IMR-90 (cell line): ENCODE measurements around the gene HMX2. TPM values are rescaled to one million over a fixed set of nuclear protein-coding genes. Genes with fewer than 3 reads are reported as not detected.

Source experiments
- ATAC-seq: fragments of 200-7000 bp; cut with Tn5 transposase; 2 replicates; pipeline ENCODE4 v1.9.1; 2020; ENCODE audit warnings: low read depth, mild to moderate bottlenecking, moderate library complexity
- BruUV-seq: library from RNA; stranded (reverse); fragments of 400-500 nt; replicated peaks from 2 replicates; lab custom pipeline; 2021; lab: Mats Ljungman, UMichigan
- CTCF ChIA-PET: fragments of 300-600 bp; formaldehyde crosslinking; extraction: SDS; loops from one replicate; lab custom pipeline; 2021; ENCODE audit warnings: antibody characterized with exemption; lab: Yijun Ruan, JAX
- POLR2A ChIA-PET: fragments of 300-600 bp; sonication (Branson Sonifier 250); formaldehyde crosslinking; loops from one replicate; lab custom pipeline; 2022; ENCODE audit warnings: antibody characterized with exemption; ENCODE audit not compliant: unreplicated experiment; lab: Charles Lee
- DNase-seq: peaks from one replicate; pipeline ENCODE4 v3.0.0; 2013
- H2AFZ ChIP-seq: replicated peaks from 2 replicates; pipeline ENCODE3; 2013; ENCODE audit warnings: low read length, mild to moderate bottlenecking; ENCODE audit not compliant: poor library complexity
- H2AK5ac ChIP-seq: 2 replicates; pipeline ENCODE4 v1.6.1; 2013; ENCODE audit warnings: low read depth, low read length, inconsistent platforms
- H2AK9ac ChIP-seq: replicated peaks from 2 replicates; pipeline ENCODE3; 2013; ENCODE audit warnings: mild to moderate bottlenecking, low read depth, low read length, moderate library complexity; ENCODE audit not compliant: poor library complexity
- H2BK120ac ChIP-seq: 2 replicates; pipeline ENCODE4 v1.6.1; 2013; ENCODE audit warnings: low read depth, low read length, inconsistent platforms
- H2BK15ac ChIP-seq: 3 replicates; pipeline ENCODE4 v1.6.1; 2013; ENCODE audit warnings: low read depth, low read length, inconsistent platforms
- H2BK20ac ChIP-seq: 2 replicates; pipeline ENCODE4 v1.6.1; 2013; ENCODE audit warnings: low read depth, mild to moderate bottlenecking, inconsistent platforms, low read length, moderate library complexity
- H2BK5ac ChIP-seq: 2 replicates; pipeline ENCODE4 v1.6.1; 2013; ENCODE audit warnings: mild to moderate bottlenecking, low read depth, low read length, inconsistent platforms; ENCODE audit not compliant: poor library complexity, severe bottlenecking
- H3K14ac ChIP-seq: replicated peaks from 2 replicates; pipeline ENCODE4 v1.6.1; 2013; ENCODE audit warnings: low read depth, low read length, inconsistent platforms
- H3K18ac ChIP-seq: 2 replicates; pipeline ENCODE4 v1.6.1; 2013; ENCODE audit warnings: low read depth, low read length, control low read depth
- H3K23ac ChIP-seq: 2 replicates; pipeline ENCODE4 v1.6.1; 2013; ENCODE audit warnings: low read depth, low read length, inconsistent platforms
- H3K27ac ChIP-seq: 2 replicates; pipeline ENCODE4 v1.5.1; 2013; ENCODE audit warnings: mild to moderate bottlenecking, control low read depth, low read length; ENCODE audit not compliant: insufficient read depth
- H3K27me3 ChIP-seq: 2 replicates; pipeline ENCODE4 v1.6.1; 2013; ENCODE audit warnings: low read length; ENCODE audit not compliant: control insufficient read depth, insufficient read depth
- H3K36me3 ChIP-seq: 2 replicates; pipeline ENCODE4 v1.6.1; 2013; ENCODE audit warnings: low read length, mixed read lengths; ENCODE audit not compliant: control insufficient read depth, insufficient read depth
- H3K4ac ChIP-seq: 2 replicates; pipeline ENCODE4 v1.6.1; 2013; ENCODE audit warnings: low read depth, low read length, inconsistent platforms
- H3K4me1 ChIP-seq: 2 replicates; pipeline ENCODE4 v1.6.1; 2013; ENCODE audit warnings: low read length, mixed read lengths; ENCODE audit not compliant: control insufficient read depth, insufficient read depth
- H3K4me2 ChIP-seq: 2 replicates; pipeline ENCODE4 v1.6.1; 2013; ENCODE audit warnings: low read depth, mild to moderate bottlenecking, control low read depth, low read length, moderate library complexity
- H3K4me3 ChIP-seq: 2 replicates; pipeline ENCODE4 v1.5.1; 2013; ENCODE audit warnings: low read depth, mild to moderate bottlenecking, control low read depth, low read length, moderate library complexity; ENCODE audit not compliant: insufficient read depth
- H3K56ac ChIP-seq: 2 replicates; pipeline ENCODE4 v1.6.1; 2013; ENCODE audit warnings: low read length, inconsistent platforms; ENCODE audit not compliant: insufficient read depth; ENCODE audit errors: extremely low read depth
- H3K79me1 ChIP-seq, 2 experiments: 2 replicates each; pipeline ENCODE4 v1.6.1; 2013; ENCODE audit warnings: low read length in 2 of 2, inconsistent platforms in 1 of 2, low read depth in 1 of 2
- H3K9ac ChIP-seq: 2 replicates; pipeline ENCODE4 v1.6.1; 2013; ENCODE audit warnings: low read depth, low read length, control low read depth
- H3K9me1 ChIP-seq: 2 replicates; pipeline ENCODE4 v1.6.1; 2013; ENCODE audit warnings: low read length, inconsistent platforms; ENCODE audit not compliant: insufficient read depth
- H3K9me3 ChIP-seq: 2 replicates; pipeline ENCODE4 v1.6.1; 2013; ENCODE audit warnings: low read length; ENCODE audit not compliant: control insufficient read depth, insufficient read depth
- H4K20me1 ChIP-seq: 2 replicates; pipeline ENCODE4 v1.6.1; 2013; ENCODE audit warnings: low read length, inconsistent platforms; ENCODE audit not compliant: insufficient read depth
- H4K5ac ChIP-seq: 2 replicates; pipeline ENCODE4 v1.6.1; 2013; ENCODE audit warnings: mild to moderate bottlenecking, low read depth, low read length, control low read depth
- H4K8ac ChIP-seq, 2 experiments: 2 replicates each; pipeline ENCODE4 v1.6.1; 2013; ENCODE audit warnings: low read depth in 2 of 2, low read length in 2 of 2, control low read depth in 1 of 2, inconsistent platforms in 1 of 2
- H4K91ac ChIP-seq: 2 replicates; pipeline ENCODE4 v1.6.1; 2013; ENCODE audit warnings: low read depth, low read length, inconsistent platforms; ENCODE audit not compliant: insufficient read depth
- BHLHE40 ChIP-seq: fragments of 150-350 bp; IDR thresholded peaks from 2 replicates; pipeline ENCODE4 v1.6.1; 2016; ENCODE audit warnings: mild to moderate bottlenecking, low read depth, low read length
- CEBPB ChIP-seq: IDR thresholded peaks from 2 replicates; pipeline ENCODE4 v1.6.1; 2012; ENCODE audit warnings: low read depth, low read length, improper control_type of control experiment
- CHD1 ChIP-seq: IDR thresholded peaks from 2 replicates; pipeline ENCODE4 v1.6.1; 2012; ENCODE audit warnings: low read depth, low read length, improper control_type of control experiment
- CTCF ChIP-seq: conservative IDR thresholded peaks from 2 replicates; pipeline ENCODE4 v1.5.1; 2012; ENCODE audit warnings: mild to moderate bottlenecking, low read depth, low read length, improper control_type of control experiment
- ELK1 ChIP-seq: fragments of 150-350 bp; IDR thresholded peaks from 2 replicates; pipeline ENCODE4 v1.6.1; 2016; ENCODE audit warnings: low read depth, mild to moderate bottlenecking, low read length, moderate library complexity, borderline replicate concordance
- FOS ChIP-seq: fragments of 150-350 bp; IDR thresholded peaks from 2 replicates; pipeline ENCODE4 v1.6.1; 2016; ENCODE audit warnings: low read depth, low read length
- MAFK ChIP-seq: IDR thresholded peaks from 2 replicates; pipeline ENCODE4 v1.6.1; 2012; ENCODE audit warnings: low read depth, low read length, improper control_type of control experiment
- MAZ ChIP-seq: IDR thresholded peaks from 2 replicates; pipeline ENCODE4 v1.6.1; 2012; ENCODE audit warnings: low read depth, mild to moderate bottlenecking, low read length, improper control_type of control experiment, moderate library complexity, borderline replicate concordance
- MXI1 ChIP-seq: IDR thresholded peaks from 2 replicates; pipeline ENCODE4 v1.6.1; 2012; ENCODE audit warnings: low read depth, mild to moderate bottlenecking, low read length, moderate library complexity, borderline replicate concordance
- NFE2L2 ChIP-seq: fragments of 150-350 bp; IDR thresholded peaks from 2 replicates; pipeline ENCODE4 v1.6.1; 2016; ENCODE audit warnings: low read depth, mild to moderate bottlenecking, low read length
- POLR2A ChIP-seq: IDR thresholded peaks from 2 replicates; pipeline ENCODE4 v1.6.1; 2012; ENCODE audit warnings: mild to moderate bottlenecking, low read depth, low read length
- RAD21 ChIP-seq: IDR thresholded peaks from 2 replicates; pipeline ENCODE4 v1.6.1; 2012; ENCODE audit warnings: low read length, improper control_type of control experiment
- RCOR1 ChIP-seq: IDR thresholded peaks from 2 replicates; pipeline ENCODE4 v1.6.1; 2012; ENCODE audit warnings: mild to moderate bottlenecking, low read length, improper control_type of control experiment; ENCODE audit not compliant: insufficient replicate concordance
- RFX5 ChIP-seq: IDR thresholded peaks from 2 replicates; pipeline ENCODE4 v1.8.0; 2012; ENCODE audit warnings: low read depth, mild to moderate bottlenecking, low read length, moderate library complexity
- SMC3 ChIP-seq: fragments of 150-350 bp; IDR thresholded peaks from 2 replicates; pipeline ENCODE4 v1.6.1; 2016; ENCODE audit warnings: low read depth, mild to moderate bottlenecking, antibody characterized with exemption, low read length, moderate library complexity
- WGBS, 2 experiments: methylation state at CpG; one replicate each; pipeline versions ENCODE4 v1.1.5 to v1.1.7; 2013; ENCODE audit warnings: missing lambda C conversion rate in 2 of 2; ENCODE audit not compliant: insufficient read length in 1 of 2; ENCODE audit errors: extremely low coverage in 2 of 2; 5-methylcytosine and 5-hydroxymethylcytosine counted together
- dilution Hi-C: fragments of 300-500 bp; cut with HindIII; formaldehyde crosslinking; loops from one replicate; pipeline ENCODE4 v1.14.3; 2018; ENCODE audit warnings: low sequenced_read_pairs; ENCODE audit not compliant: unreplicated experiment
- in situ Hi-C: fragments of 300-500 bp; cut with MboI; formaldehyde crosslinking; loops from 3 replicates; pipeline ENCODE4 v1.14.3; 2019; ENCODE audit warnings: low sequenced_read_pairs, inconsistent platforms, mixed read lengths
- intact Hi-C: fragments of 100-400 bp; cut with micrococcal nuclease; formaldehyde crosslinking; loops from 2 replicates; pipeline ENCODE4 v1.10.0; 2022
- polyA plus RNA-seq, 3 experiments: library from polyadenylated mRNA; depleted of rRNA; stranded (reverse); fragments of >200 nt; gene quantifications; 2 replicates each; pipeline ENCODE4 v1.2.3, GENCODE V29; 2012; ENCODE audit warnings: low replicate concordance in 1 of 3
- total RNA-seq: library from RNA; depleted of rRNA; stranded (reverse); fragments of >200 nt; gene quantifications from 2 replicates; pipeline ENCODE4 v1.2.3, GENCODE V29; 2012

The HMX2 gene
- total and polyA plus RNA-seq, 2 of the 4 experiments (the other 2 are of a cell fraction): not detected

- DNase-seq: no peak
- CTCF ChIA-PET: interaction anchor here (1.1 kb wide), 1 partner anchor 9 kb away, joined by 4 read pairs; no protein-coding TSS in a partner anchor
Observed at GRCh38 chr10:123140983-123141390, 6.9 kb upstream of the HMX2 start.

More at GRCh38 chr10:123140983-123141390, 6.9 kb upstream of the HMX2 start:
- WGBS, 2 experiments: no CpG with 5 or more reads among the region's 6 CpGs
- ATAC-seq: no peak
- no peak overlapping the region for H3K14ac ChIP-seq
- H2AFZ ChIP-seq: no peak overlapping the region
- no peak overlapping the region for H2AK5ac ChIP-seq
- H2BK5ac ChIP-seq: no peak overlapping the region
- no peaks in the 10 kb centered on the region for H3K36me3 ChIP-seq
- no peak overlapping the region for H4K5ac ChIP-seq
- no TSS peak for BruUV-seq
- H2BK15ac ChIP-seq: no peak overlapping the region
- intact Hi-C loops: no loop called here
- no peak overlapping the region for H3K4me3 ChIP-seq
- in situ Hi-C loops: loop anchor here (25.0 kb wide), 1 partner anchor 1246 kb away; no protein-coding TSS in a partner anchor
- no peak overlapping the region for H2BK120ac ChIP-seq
- no peak overlapping the region for H3K27ac ChIP-seq
- no peaks in the 10 kb centered on the region for H3K79me1 ChIP-seq
- no peak overlapping the region for H2AK9ac ChIP-seq
- peaks cover 2% of the 10 kb centered on the region; the same call in 1 of the 2 replicates for H3K4me1 ChIP-seq
- POLR2A ChIA-PET: no interaction called here
- no peak overlapping the region for H3K4ac ChIP-seq
- 0 out of 2 replicates have a peak, but pooled peaks cover 3% of the 10 kb centered on the region for H4K20me1 ChIP-seq
- TF ChIP-seq CEBPB (no peak), POLR2A (no peak), CHD1 (no peak), MAFK (no peak), RCOR1 (no peak), NFE2L2 (no peak), MAZ (no peak), CTCF (no peak), RAD21 (no peak), BHLHE40 (no peak), MXI1 (no peak), FOS (no peak), RFX5 (no peak), SMC3 (no peak), ELK1 (no peak)
- dilution Hi-C loops: no loop called here
- no peak overlapping the region for H3K56ac ChIP-seq
- no peak overlapping the region for H3K23ac ChIP-seq
- H3K9ac ChIP-seq: no peak overlapping the region
- peaks cover 8% of the 10 kb centered on the region for H3K9me3 ChIP-seq
- no peak overlapping the region for H3K18ac ChIP-seq
- H4K8ac ChIP-seq: no peak overlapping the region
- H3K4me2 ChIP-seq: no peak overlapping the region
- H4K91ac ChIP-seq: no peak overlapping the region
- H3K9me1 ChIP-seq: no peaks in the 10 kb centered on the region
- peaks cover 99% of the 10 kb centered on the region for H3K27me3 ChIP-seq
- H2BK20ac ChIP-seq: no peak overlapping the region
